Chondrocyte (in vitro differentiated cells): ENCODE results near the gene HDDC3. TPM values are rescaled to one million over a fixed set of nuclear protein-coding genes. Genes with fewer than 3 reads are reported as not detected.

ENCODE experiments used
- DNase-seq: peaks from one replicate; pipeline ENCODE4 v3.0.0; 2021; ENCODE audit warnings: mixed read lengths, low spot score
- H3K27ac Mint-ChIP-seq: one replicate; pipeline ENCODE4 v1.8.0; 2021; ENCODE audit warnings: mild to moderate bottlenecking, moderate library complexity, mixed read lengths; ENCODE audit not compliant: unreplicated experiment
- H3K27me3 Mint-ChIP-seq: 2 replicates; pipeline ENCODE4 v1.8.0; 2021; ENCODE audit warnings: low read depth, mixed read lengths
- H3K36me3 Mint-ChIP-seq: 2 replicates; pipeline ENCODE4 v1.8.0; 2021; ENCODE audit warnings: low read depth, mixed read lengths
- H3K4me1 Mint-ChIP-seq: 2 replicates; pipeline ENCODE4 v1.8.0; 2021; ENCODE audit warnings: low read depth, mild to moderate bottlenecking, mixed read lengths
- H3K4me3 Mint-ChIP-seq: one replicate; pipeline ENCODE4 v1.8.0; 2021; ENCODE audit warnings: mild to moderate bottlenecking, moderate library complexity, mixed read lengths; ENCODE audit not compliant: unreplicated experiment
- H3K9me3 Mint-ChIP-seq: 2 replicates; pipeline ENCODE4 v1.8.0; 2021; ENCODE audit warnings: low read depth, mixed read lengths
- total RNA-seq: library from RNA; stranded (reverse); gene quantifications from 3 replicates; pipeline ENCODE4 v1.2.1, GENCODE V29; 2021
- TF ChIP-seq, protein P1 (sequence below): fragments of 200-600 bp; sonication (generic); IDR thresholded peaks from 2 replicates; pipeline ENCODE4 v1.5.0; 2021; ENCODE audit warnings: antibody characterized with exemption, mild to moderate bottlenecking, moderate library complexity

HDDC3 gene
- total RNA-seq, 1 donor from 2014 or later, result 10.8 TPM

DNA sequence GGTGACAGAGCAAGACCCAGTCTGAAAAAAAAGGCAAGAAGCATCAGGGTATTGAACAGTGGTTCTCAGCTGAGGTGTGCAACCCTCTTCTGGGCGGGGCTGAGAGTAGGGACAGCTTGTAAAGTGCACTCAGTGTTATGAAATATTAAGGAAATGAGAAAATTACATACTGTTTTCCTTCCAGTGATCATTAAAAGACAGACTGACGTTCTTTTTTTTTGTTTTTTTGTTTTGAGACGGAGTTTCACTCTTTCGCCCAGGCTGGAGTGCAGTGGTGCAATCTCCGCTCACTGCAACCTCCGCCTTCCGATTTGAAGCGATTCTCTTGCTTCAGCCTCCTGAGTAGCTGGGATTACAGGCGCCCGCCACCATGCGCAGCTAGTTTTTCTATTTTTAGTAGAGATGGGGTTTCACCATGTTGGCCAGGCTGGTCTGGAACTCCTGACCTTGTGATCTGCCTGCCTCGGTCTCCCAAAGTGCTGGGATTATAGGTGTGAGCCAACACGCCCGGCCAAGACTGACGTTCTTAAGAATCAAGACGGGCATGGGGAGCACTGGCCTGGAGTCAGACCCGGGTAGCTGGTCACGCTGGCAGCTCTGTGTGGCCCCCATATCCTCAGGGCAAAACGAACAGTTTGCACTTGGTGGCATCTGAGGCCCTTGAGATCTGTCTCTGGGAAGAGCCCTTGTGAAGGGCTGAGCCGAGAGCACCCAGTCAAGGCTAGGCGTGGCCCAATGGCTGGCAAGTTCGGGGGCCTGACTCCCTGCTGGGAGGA is 17.9 kb downstream of the HDDC3 start:
- Mint-ChIP-seq H3K4me1 (peaks cover 10% of the 10 kb centered on the region), H3K27ac (no peak overlapping the region), H3K4me3 (no peak overlapping the region), H3K27me3 (no peaks in the 10 kb centered on the region), H3K36me3 (peaks cover 37% of the 10 kb centered on the region), H3K9me3 (no peaks in the 10 kb centered on the region)
- TF ChIP-seq, protein P1, sequence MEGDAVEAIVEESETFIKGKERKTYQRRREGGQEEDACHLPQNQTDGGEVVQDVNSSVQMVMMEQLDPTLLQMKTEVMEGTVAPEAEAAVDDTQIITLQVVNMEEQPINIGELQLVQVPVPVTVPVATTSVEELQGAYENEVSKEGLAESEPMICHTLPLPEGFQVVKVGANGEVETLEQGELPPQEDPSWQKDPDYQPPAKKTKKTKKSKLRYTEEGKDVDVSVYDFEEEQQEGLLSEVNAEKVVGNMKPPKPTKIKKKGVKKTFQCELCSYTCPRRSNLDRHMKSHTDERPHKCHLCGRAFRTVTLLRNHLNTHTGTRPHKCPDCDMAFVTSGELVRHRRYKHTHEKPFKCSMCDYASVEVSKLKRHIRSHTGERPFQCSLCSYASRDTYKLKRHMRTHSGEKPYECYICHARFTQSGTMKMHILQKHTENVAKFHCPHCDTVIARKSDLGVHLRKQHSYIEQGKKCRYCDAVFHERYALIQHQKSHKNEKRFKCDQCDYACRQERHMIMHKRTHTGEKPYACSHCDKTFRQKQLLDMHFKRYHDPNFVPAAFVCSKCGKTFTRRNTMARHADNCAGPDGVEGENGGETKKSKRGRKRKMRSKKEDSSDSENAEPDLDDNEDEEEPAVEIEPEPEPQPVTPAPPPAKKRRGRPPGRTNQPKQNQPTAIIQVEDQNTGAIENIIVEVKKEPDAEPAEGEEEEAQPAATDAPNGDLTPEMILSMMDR, result no peak
- DNase-seq, result no peak

DNA sequence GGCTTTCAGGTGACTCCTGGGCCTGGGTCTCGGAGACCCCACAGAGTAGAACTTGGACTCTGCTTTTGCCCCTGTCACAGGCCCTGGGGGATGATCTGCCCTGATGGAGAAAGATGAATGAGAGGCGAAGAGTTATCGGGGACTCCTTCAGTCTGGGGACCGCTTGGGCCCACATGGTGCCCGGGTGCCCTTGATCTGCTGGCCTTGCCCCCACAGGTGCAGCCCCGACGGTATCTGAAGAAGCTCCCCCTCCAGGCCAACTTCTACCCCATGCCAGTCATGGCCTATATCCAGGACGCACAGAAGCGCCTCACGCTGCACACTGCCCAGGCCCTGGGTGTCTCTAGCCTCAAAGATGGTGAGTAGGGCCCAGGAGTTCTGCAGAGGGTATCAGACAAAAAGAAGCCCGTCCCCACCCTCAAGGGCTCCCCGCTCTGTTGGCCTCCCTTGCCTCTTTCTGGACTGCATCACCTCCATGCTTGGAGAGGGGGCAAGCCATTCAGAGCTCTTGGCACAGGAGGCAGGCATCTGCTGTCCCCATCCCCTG is 18.9 kb downstream of the HDDC3 start:
- H3K9me3 Mint-ChIP-seq, result no peaks in the 10 kb centered on the region
- DNase-seq, result no peak
- H3K27ac Mint-ChIP-seq, result no peak overlapping the region
- no peaks in the 10 kb centered on the region for H3K27me3 Mint-ChIP-seq
- no peak overlapping the region for H3K4me3 Mint-ChIP-seq
- TF ChIP-seq, protein P1, result no peak
- H3K4me1 Mint-ChIP-seq, result peaks cover 10% of the 10 kb centered on the region
- H3K36me3 Mint-ChIP-seq, result peaks cover 33% of the 10 kb centered on the region

DNA sequence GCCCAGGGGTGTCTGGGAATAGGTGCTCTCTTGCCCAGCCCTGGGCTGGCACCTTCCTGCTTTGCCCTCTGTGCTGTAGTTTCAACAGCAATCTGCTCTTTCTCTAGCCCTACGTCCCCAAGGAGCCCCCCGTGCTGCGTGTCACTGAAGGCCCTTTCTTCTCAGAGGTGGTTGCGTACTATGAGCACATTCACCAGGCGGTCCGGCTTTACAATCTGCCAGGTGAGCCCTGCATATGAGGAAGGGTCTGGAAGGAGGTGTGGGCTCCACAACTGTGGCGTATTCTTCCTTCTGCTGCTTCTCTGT is 19.6 kb downstream of the HDDC3 start:
- TF ChIP-seq, protein P1, result no peak
- peaks cover 31% of the 10 kb centered on the region for H3K36me3 Mint-ChIP-seq
- no peak for DNase-seq
- H3K4me3 Mint-ChIP-seq, result no peak overlapping the region
- H3K9me3 Mint-ChIP-seq, result no peaks in the 10 kb centered on the region
- no peaks in the 10 kb centered on the region for H3K27me3 Mint-ChIP-seq
- H3K27ac Mint-ChIP-seq, result no peak overlapping the region
- H3K4me1 Mint-ChIP-seq, result peaks cover 10% of the 10 kb centered on the region

DNA sequence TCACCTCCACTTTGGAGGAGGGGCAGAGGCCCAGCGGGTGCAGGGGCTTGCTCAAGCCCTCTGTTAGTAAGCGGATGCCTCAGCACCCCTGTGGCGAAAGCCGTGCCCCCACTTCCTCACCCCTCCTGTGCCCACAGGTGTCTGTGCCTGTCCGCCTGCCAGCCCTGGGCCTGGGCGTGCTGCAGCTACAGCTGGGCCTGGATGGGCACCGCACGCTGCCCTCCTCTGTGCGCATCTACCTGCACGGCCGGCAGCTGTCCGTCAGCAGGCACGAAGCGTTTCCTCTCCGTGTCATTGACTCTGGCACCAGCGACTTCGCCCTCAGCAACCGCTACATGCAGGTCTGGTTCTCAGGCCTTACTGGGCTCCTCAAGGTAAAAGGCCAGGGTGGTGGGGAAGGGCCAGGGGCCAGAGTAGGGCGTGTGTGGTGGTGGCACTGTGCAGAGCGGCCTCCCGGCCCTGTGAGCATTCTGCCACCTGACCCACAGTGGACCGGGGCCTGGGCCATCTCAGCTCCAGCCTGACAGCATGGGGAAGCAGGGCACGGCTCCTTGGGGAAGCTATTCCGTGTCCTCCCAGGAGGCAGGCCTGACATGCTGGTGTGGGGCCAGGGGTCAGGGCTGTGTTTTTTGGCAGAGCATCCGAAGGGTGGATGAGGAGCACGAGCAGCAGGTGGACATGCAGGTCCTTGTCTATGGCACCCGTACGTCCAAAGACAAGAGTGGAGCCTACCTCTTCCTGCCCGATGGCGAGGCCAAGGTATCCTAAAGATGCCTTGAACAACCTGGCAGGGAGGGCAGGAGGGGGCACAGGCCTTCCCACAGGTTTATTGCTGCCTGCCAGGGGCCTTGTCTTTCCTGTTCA is 20.2 kb downstream of the HDDC3 start:
- H3K36me3 Mint-ChIP-seq, result peaks cover 34% of the 10 kb centered on the region
- H3K4me3 Mint-ChIP-seq, result no peak overlapping the region
- peaks cover 10% of the 10 kb centered on the region for H3K4me1 Mint-ChIP-seq
- TF ChIP-seq, protein P1, result no peak
- no peaks in the 10 kb centered on the region for H3K9me3 Mint-ChIP-seq
- H3K27me3 Mint-ChIP-seq, result no peaks in the 10 kb centered on the region
- DNase-seq, result no peak
- no peak overlapping the region for H3K27ac Mint-ChIP-seq

DNA sequence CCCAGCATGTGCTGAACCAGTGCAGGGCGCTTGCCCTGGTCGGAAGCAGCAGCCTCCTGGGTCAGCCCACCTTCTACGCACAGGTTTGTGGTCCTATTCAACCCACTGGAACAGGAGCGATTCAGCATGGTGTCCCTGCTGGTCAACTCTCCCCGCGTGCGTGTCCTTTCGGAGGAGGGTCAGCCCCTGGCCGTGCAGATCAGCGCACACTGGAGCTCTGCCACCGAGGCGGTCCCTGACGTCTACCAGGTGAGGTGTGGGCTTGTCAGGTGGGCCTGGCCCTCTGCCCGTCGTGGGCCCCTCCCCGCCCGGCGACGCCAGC is 21.1 kb downstream of the HDDC3 start:
- H3K27me3 Mint-ChIP-seq, result no peaks in the 10 kb centered on the region
- H3K4me3 Mint-ChIP-seq, result no peak overlapping the region
- H3K27ac Mint-ChIP-seq, result no peak overlapping the region
- no peak for DNase-seq
- H3K4me1 Mint-ChIP-seq, result peaks cover 10% of the 10 kb centered on the region
- no peaks in the 10 kb centered on the region for H3K9me3 Mint-ChIP-seq
- TF ChIP-seq, protein P1, result no peak
- peaks cover 32% of the 10 kb centered on the region for H3K36me3 Mint-ChIP-seq
